HepG2 (cell line): Measurements from ENCODE around the gene TBC1D16. TPM values are rescaled to one million over a fixed set of nuclear protein-coding genes. Genes with fewer than 3 reads are reported as not detected.

Experiments used
- ATAC-seq: fragments of 200-7000 bp; cut with Tn5 transposase; 3 replicates; pipeline ENCODE4 v1.9.1; 2020; ENCODE audit warnings: mild to moderate bottlenecking, moderate library complexity
- BruUV-seq: library from RNA; stranded (reverse); fragments of 400-500 nt; replicated peaks from 2 replicates; lab custom pipeline; 2021; lab: Mats Ljungman, UMichigan
- CTCF ChIA-PET: fragments of 300-600 bp; formaldehyde crosslinking; extraction: SDS; loops from one replicate; lab custom pipeline; 2021; ENCODE audit warnings: low total read pairs, inconsistent platforms, low intra/inter-chr PET ratio; lab: Yijun Ruan, JAX
- POLR2A ChIA-PET: fragments of 350-600 bp; sonication (Branson Sonifier 250); formaldehyde crosslinking; loops from one replicate; lab custom pipeline; 2020; ENCODE audit warnings: antibody characterized with exemption, inconsistent platforms; lab: Yijun Ruan, JAX
- DNase-seq: peaks from one replicate; pipeline ENCODE4 v3.0.0-alpha.2; 2015; ENCODE audit warnings: low spot score
- FAIRE-seq: peaks from 3 replicates; lab custom pipeline; 2011; peaks lifted over from hg19 to GRCh38; lab: Jason Lieb, UNC
- H2AFZ ChIP-seq: one replicate; pipeline ENCODE4 v1.6.1; 2011; ENCODE audit warnings: low read length, inconsistent platforms
- H3K27ac ChIP-seq: fragments of 300-600 bp; 3 replicates; pipeline ENCODE4 v1.8.0; 2011; ENCODE audit warnings: mixed run types, mild to moderate bottlenecking, mixed read lengths, low read length, inconsistent platforms; ENCODE audit not compliant: insufficient read depth; ENCODE audit errors: extremely low read length
- H3K27me3 ChIP-seq, 2 experiments: fragments of 200-600 bp in 1 of 2; 2 replicates in 1 of 2; 3 replicates in 1 of 2; pipeline versions ENCODE4 v1.6.0 to v1.8.0; 2011; ENCODE audit warnings: low read length in 2 of 2, mild to moderate bottlenecking in 2 of 2, moderate library complexity in 2 of 2, inconsistent platforms in 1 of 2; ENCODE audit not compliant: insufficient read depth in 2 of 2, control insufficient read depth in 1 of 2
- H3K36me3 ChIP-seq, 2 experiments: fragments of 200-600 bp in 1 of 2; replicated peaks in 1 of 2; 2 replicates in 1 of 2; 3 replicates in 1 of 2; pipeline versions ENCODE4 v1.5.1 to v1.8.0; 2011; ENCODE audit warnings: low read length in 2 of 2, inconsistent platforms in 1 of 2; ENCODE audit not compliant: insufficient read depth in 2 of 2, control insufficient read depth in 1 of 2
- H3K4me1 ChIP-seq: 2 replicates; pipeline ENCODE4 v1.5.1; 2012; ENCODE audit warnings: low read length, inconsistent platforms; ENCODE audit not compliant: insufficient read depth
- H3K4me2 ChIP-seq: 2 replicates; pipeline ENCODE4 v1.6.0; 2011; ENCODE audit warnings: low read depth, low read length, inconsistent platforms
- H3K4me3 ChIP-seq, 3 experiments: fragments of 200-600 bp in 1 of 3; sonication (generic), shearing (Covaris generic) in 1 of 3; replicated peaks in 1 of 3; 2 replicates each; pipeline ENCODE4 v1.5.1; 2011 to 2016; ENCODE audit warnings: low read length in 3 of 3, inconsistent platforms in 2 of 3, low read depth in 2 of 3, mild to moderate bottlenecking in 2 of 3, control low read depth in 1 of 3, mixed read lengths in 1 of 3; ENCODE audit not compliant: insufficient read depth in 1 of 3
- H3K79me2 ChIP-seq: one replicate; pipeline ENCODE4 v1.6.1; 2011; ENCODE audit warnings: low read length, inconsistent platforms; ENCODE audit not compliant: insufficient read depth
- H3K9ac ChIP-seq: 2 replicates; pipeline ENCODE4 v1.6.0; 2011; ENCODE audit warnings: mild to moderate bottlenecking, low read depth, low read length, inconsistent platforms; ENCODE audit not compliant: insufficient read depth
- H3K9me3 ChIP-seq: 2 replicates; pipeline ENCODE4 v1.5.1; 2012; ENCODE audit warnings: mild to moderate bottlenecking, low read length
- H4K20me1 ChIP-seq: 2 replicates; pipeline ENCODE4 v1.6.0; 2011; ENCODE audit warnings: inconsistent platforms, mild to moderate bottlenecking, low read length, moderate library complexity; ENCODE audit not compliant: insufficient read depth
- ARID4A ChIP-seq: sonication (generic); formaldehyde crosslinking; IDR thresholded peaks from 2 replicates; pipeline ENCODE4 v1.5.0; 2020; ENCODE audit warnings: mild to moderate bottlenecking, missing genetic modification reagents, borderline replicate concordance
- ATF4 ChIP-seq, 2 experiments: fragments of 450-650 bp in 1 of 2; sonication (generic) in 1 of 2; formaldehyde crosslinking; IDR thresholded peaks; 2 replicates each; pipeline versions ENCODE4 v1.5.0 to v1.8.0; 2020 to 2022; ENCODE audit warnings: mild to moderate bottlenecking in 1 of 2, missing genetic modification reagents in 1 of 2
- ATRX ChIP-seq: sonication (generic); formaldehyde crosslinking; IDR thresholded peaks from 2 replicates; pipeline ENCODE4 v1.4.0; 2020; ENCODE audit warnings: missing genetic modification reagents, borderline replicate concordance
- GLMP ChIP-seq: sonication (generic); formaldehyde crosslinking; IDR thresholded peaks from 2 replicates; pipeline ENCODE4 v1.9.0; 2021; ENCODE audit warnings: missing genetic modification reagents, mild to moderate bottlenecking, borderline replicate concordance
- SNRNP70 ChIP-seq: fragments of 200-400 bp; formaldehyde crosslinking; IDR thresholded peaks from 2 replicates; pipeline ENCODE4 v1.6.1; 2017; ENCODE audit warnings: mild to moderate bottlenecking, low read depth, low read length, moderate library complexity
- TBX3 ChIP-seq: fragments of 450-650 bp; IDR thresholded peaks from 2 replicates; pipeline ENCODE4 v1.6.1; 2017; ENCODE audit warnings: antibody characterized with exemption, mild to moderate bottlenecking, inconsistent platforms, borderline replicate concordance
- THAP8 ChIP-seq: sonication (generic); formaldehyde crosslinking; IDR thresholded peaks from 2 replicates; pipeline ENCODE4 v1.5.1; 2020; ENCODE audit warnings: missing genetic modification reagents, mild to moderate bottlenecking, borderline replicate concordance
- ZIK1 ChIP-seq: sonication (generic); formaldehyde crosslinking; IDR thresholded peaks from 2 replicates; pipeline ENCODE4 v1.5.0; 2020; ENCODE audit warnings: mild to moderate bottlenecking, low read depth, missing genetic modification reagents, borderline replicate concordance
- ZMYM2 ChIP-seq: sonication (generic); formaldehyde crosslinking; IDR thresholded peaks from 2 replicates; pipeline ENCODE4 v1.8.0; 2022; ENCODE audit warnings: mild to moderate bottlenecking, missing genetic modification reagents
- ZNF136 ChIP-seq: sonication (generic); formaldehyde crosslinking; IDR thresholded peaks from 2 replicates; pipeline ENCODE4 v1.8.1; 2022; ENCODE audit warnings: low read depth, mild to moderate bottlenecking, moderate library complexity, missing genetic modification reagents
- WGBS: methylation state at CpG from one replicate; pipeline ENCODE4 v1.1.6; 2017; ENCODE audit warnings: low lambda C conversion rate; 5-methylcytosine and 5-hydroxymethylcytosine counted together
- in situ Hi-C: cut with HindIII; loops from 2 replicates; pipeline ENCODE4 v1.10.0; 2017; ENCODE audit warnings: low pct_unique_long_range_greater_than_20kb; ENCODE audit not compliant: extremely low pct_ligation_motif_present
- intact Hi-C: fragments of 100-400 bp; cut with micrococcal nuclease; formaldehyde crosslinking; loops from one replicate; pipeline ENCODE4 v1.10.0; 2022; ENCODE audit not compliant: unreplicated experiment
- polyA plus RNA-seq, 8 experiments: library from polyadenylated mRNA; depleted of rRNA in 3 of 8; stranded (reverse) in 7 of 8; unstranded in 1 of 8; fragments of >200 nt; fragmentation: Illumina TruSeq in 4 of 8; extraction: Trizol in 4 of 8; gene quantifications; 2 replicates each; pipeline versions ENCODE4 v1.2.1 to v1.2.3, GENCODE V29; 2011 to 2016; ENCODE audit warnings: low read depth in 4 of 8, missing spikeins in 1 of 8, mixed read lengths in 1 of 8; ENCODE audit not compliant: insufficient read depth in 1 of 8
- total RNA-seq, 5 experiments: library from RNA; depleted of rRNA; stranded (reverse); fragments of >200 nt; fragmentation: Illumina TruSeq; extraction: Trizol; gene quantifications; 2 replicates each; pipeline ENCODE4 v1.2.3, GENCODE V29; 2016; ENCODE audit warnings: low read depth in 1 of 5

Gene TBC1D16
- total and polyA plus RNA-seq, 2 of the 13 experiments (the other 11 are each of a cell fraction or from before 2014, with no cell fraction given) = 14.9 to 24.9 TPM

- ATAC-seq = no peak
- Histone ChIP-seq H3K4me3 (no peak overlapping the region), H3K36me3 (peaks cover 4 to 14% of the 10 kb centered on the region in 2 experiments; a peak in 4 of 5 replicates), H2AFZ (no peak overlapping the region), H3K4me1 (peaks cover 36% of the 10 kb centered on the region), H3K9ac (no peak overlapping the region), H4K20me1 (no peaks in the 10 kb centered on the region), H3K4me2 (no peak overlapping the region), H3K27me3 (no peaks in the 10 kb centered on the region), H3K9me3 (no peaks in the 10 kb centered on the region), H3K79me2 (no peaks in the 10 kb centered on the region), H3K27ac (no peak overlapping the region)
- intact Hi-C loops = loop anchor here (1.0 kb wide), 3 partner anchors 29 to 117 kb away; partner anchors contain the start of gene CCDC40
- 95% methylated on average over 18 of the region's 30 CpGs for WGBS
- no peak for DNase-seq
- in situ Hi-C loops = loop anchor here (5.0 kb wide), 2 partner anchors 75 to 115 kb away; no protein-coding TSS in a partner anchor
- BruUV-seq = no TSS peak
- FAIRE-seq = no peak
- TF ChIP-seq ZIK1 (CRISPR knock-in tag) (no peak), THAP8 (no peak), ZMYM2 (CRISPR knock-in tag) (no peak), ARID4A (no peak), TBX3 (no peak), GLMP (CRISPR knock-in tag) (no peak), ZNF136 (no peak), ATF4 (CRISPR knock-in tag; IDR thresholded peaks at IDR 0.05) (no peak), SNRNP70 (no peak), ATRX (CRISPR knock-in tag) (no peak)
- ChIA-PET POLR2A (interaction anchor here (0.8 to 8.5 kb wide), 6 partner anchors 14 to 196 kb away, joined by 3 to 111 read pairs (median 6); no protein-coding TSS in a partner anchor), CTCF (interaction anchor here (1.5 to 2.0 kb wide), 2 partner anchors 76 to 117 kb away, joined by 7 to 15 read pairs; no protein-coding TSS in a partner anchor)
Measured at GRCh38 chr17:80006811-80007752, 28.6 kb downstream of the TBC1D16 start.
